GM12891 (cell line): ENCODE results near the gene METTL22.

Experiments used
- PAX5 ChIP-seq: IDR thresholded peaks from 2 replicates; pipeline ENCODE4 v1.6.1; 2011; ENCODE audit warnings: low read length, moderate library complexity, mild to moderate bottlenecking; ENCODE audit not compliant: insufficient read depth, severe bottlenecking
- POLR2A ChIP-seq: IDR thresholded peaks from 2 replicates; pipeline ENCODE4 v1.6.1; 2011; ENCODE audit warnings: low read depth, low read length, control low read depth
- POLR2AphosphoS5 ChIP-seq: IDR thresholded peaks from 2 replicates; pipeline ENCODE4 v1.6.1; 2011; ENCODE audit warnings: low read depth, low read length, control low read depth
- POU2F2 ChIP-seq: IDR thresholded peaks from 2 replicates; pipeline ENCODE4 v1.6.1; 2011; ENCODE audit warnings: low read depth, mild to moderate bottlenecking, control low read depth, low read length, moderate library complexity
- TAF1 ChIP-seq: IDR thresholded peaks from 2 replicates; pipeline ENCODE4 v1.6.1; 2011; ENCODE audit warnings: low read depth, low read length, control low read depth

- no peak for TF ChIP-seq POLR2A
- TF ChIP-seq POU2F2 = no peak
- TF ChIP-seq POLR2AphosphoS5 = no peak
- TF ChIP-seq TAF1 = no peak
- no peak for TF ChIP-seq PAX5
Observed at GRCh38 chr16:8689686-8690085, 68.2 kb downstream of the METTL22 start.
